GM23248 (cell line): ENCODE data around the gene CCM2L. TPM values are rescaled to one million over a fixed set of nuclear protein-coding genes. Genes with fewer than 3 reads are reported as not detected.

ENCODE experiments used
- DNase-seq: peaks from one replicate; pipeline ENCODE4 v3.0.0-alpha.2; 2015
- H2AFZ ChIP-seq: fragments of 200-600 bp; sonication (generic); 2 replicates; pipeline ENCODE4 v1.6.1; 2016; ENCODE audit warnings: antibody characterized with exemption
- H3F3A ChIP-seq: fragments of 200-600 bp; sonication (generic); 2 replicates; pipeline ENCODE4 v1.6.1; 2016; ENCODE audit warnings: mild to moderate bottlenecking, antibody characterized with exemption, mixed run types; ENCODE audit not compliant: insufficient read depth
- H3K27ac ChIP-seq: fragments of 200-600 bp; sonication (generic); 2 replicates; pipeline ENCODE4 v1.5.1; 2016; ENCODE audit warnings: mild to moderate bottlenecking
- H3K27me3 ChIP-seq: fragments of 200-600 bp; sonication (generic); replicated peaks from 2 replicates; pipeline ENCODE4 v1.6.1; 2016; ENCODE audit warnings: mild to moderate bottlenecking; ENCODE audit not compliant: insufficient read depth
- H3K36me3 ChIP-seq: fragments of 200-600 bp; sonication (generic); 2 replicates; pipeline ENCODE4 v1.6.1; 2016; ENCODE audit warnings: low read depth, mild to moderate bottlenecking
- H3K4me1 ChIP-seq: fragments of 200-600 bp; sonication (generic); 2 replicates; pipeline ENCODE4 v1.6.1; 2016; ENCODE audit warnings: mild to moderate bottlenecking; ENCODE audit not compliant: insufficient read depth
- H3K4me2 ChIP-seq: fragments of 200-600 bp; sonication (generic); one replicate; pipeline ENCODE4 v1.6.1; 2016; ENCODE audit warnings: mild to moderate bottlenecking; ENCODE audit not compliant: unreplicated experiment
- H3K4me3 ChIP-seq: fragments of 200-600 bp; sonication (generic); 2 replicates; pipeline ENCODE4 v1.5.1; 2016; ENCODE audit warnings: mild to moderate bottlenecking
- H3K79me2 ChIP-seq: fragments of 200-600 bp; sonication (generic); 2 replicates; pipeline ENCODE4 v1.6.1; 2016; ENCODE audit warnings: mild to moderate bottlenecking; ENCODE audit not compliant: insufficient read depth
- H3K9ac ChIP-seq: fragments of 200-600 bp; sonication (generic); 2 replicates; pipeline ENCODE4 v1.6.1; 2016; ENCODE audit warnings: mild to moderate bottlenecking
- H3K9me2 ChIP-seq: fragments of 200-600 bp; sonication (generic); 2 replicates; pipeline ENCODE4 v1.6.1; 2016; ENCODE audit warnings: mixed run types, mild to moderate bottlenecking, moderate library complexity; ENCODE audit not compliant: insufficient read depth
- H3K9me3 ChIP-seq: fragments of 200-600 bp; sonication (generic); one replicate; pipeline ENCODE4 v1.6.1; 2017; ENCODE audit warnings: low read depth
- H4K20me1 ChIP-seq: fragments of 200-600 bp; sonication (generic); 2 replicates; pipeline ENCODE4 v1.6.0; 2016; ENCODE audit not compliant: insufficient read depth
- EZH2 ChIP-seq: fragments of 200-600 bp; sonication (generic); IDR thresholded peaks from 2 replicates; pipeline ENCODE4 v1.6.1; 2018; ENCODE audit warnings: antibody characterized with exemption, mild to moderate bottlenecking; ENCODE audit not compliant: insufficient read depth, poor library complexity, severe bottlenecking
- EZH2phosphoT487 ChIP-seq: fragments of 200-600 bp; sonication (generic); IDR thresholded peaks from 2 replicates; pipeline ENCODE4 v1.6.1; 2018; ENCODE audit warnings: antibody characterized with exemption, moderate library complexity, mild to moderate bottlenecking, low read depth; ENCODE audit not compliant: insufficient read depth
- WGBS, 2 experiments: methylation state at CpG; one replicate each; pipeline ENCODE4 v1.1.6; 2015 to 2017; ENCODE audit warnings: low lambda C conversion rate in 2 of 2, low coverage in 1 of 2; ENCODE audit errors: missing lambda C conversion rate in 2 of 2; 5-methylcytosine and 5-hydroxymethylcytosine counted together
- in situ Hi-C: fragments of 300-500 bp; cut with MboI; formaldehyde crosslinking; loops from 2 replicates; pipeline ENCODE4 v1.15.0; 2020
- polyA plus RNA-seq: library from polyadenylated mRNA; unstranded; fragments of >200 nt; fragmentation: Nextera tagmentation; extraction: Ambion mirVana; gene quantifications from 2 replicates; pipeline ENCODE4 v1.2.1, GENCODE V29; 2016
- total RNA-seq: library from RNA; depleted of rRNA; stranded (reverse); fragments of >200 nt; shearing (Covaris generic); gene quantifications from 2 replicates; pipeline ENCODE4 v1.2.3, GENCODE V29; 2014

The CCM2L gene
- total and polyA plus RNA-seq, 2 experiments from 2014 or later: not detected

GRCh38 chr20:31967830-31968249 is 42.4 kb upstream of the CCM2L start, which contains the start of gene XKR7:
Gene XKR7 (plus strand): TSS chr20:31968151. CDS start chr20:31968176, 25 bp downstream.
- H4K20me1 ChIP-seq: no peaks in the 10 kb centered on the region
- no peaks in the 10 kb centered on the region for H3F3A ChIP-seq
- no peak for TF ChIP-seq EZH2phosphoT487
- no peak for TF ChIP-seq EZH2
- no peaks in the 10 kb centered on the region for H3K36me3 ChIP-seq
- H3K9ac ChIP-seq: no peak within 1 kb of the TSS
- H3K4me2 ChIP-seq: no peak within 1 kb of the TSS
- no peak for DNase-seq
- H3K79me2 ChIP-seq: no peaks in the 10 kb centered on the region
- H3K9me3 ChIP-seq: no peaks in the 10 kb centered on the region
- in situ Hi-C loops: no loop called here
- H3K4me1 ChIP-seq: no peaks in the 10 kb centered on the region
- H3K27ac ChIP-seq: no peak within 1 kb of the TSS
- no peaks in the 10 kb centered on the region for H3K9me2 ChIP-seq
- 5% methylated on average over 38 of the region's 38 CpGs; no CpG with 5 or more reads in 1 of the 2 experiments for WGBS, 2 experiments
- no peak within 1 kb of the TSS for H3K4me3 ChIP-seq
- H2AFZ ChIP-seq: no peak within 1 kb of the TSS
- peaks cover 59% of the 10 kb centered on the region for H3K27me3 ChIP-seq

GRCh38 chr20:31968291-31969126 is 41.7 kb upstream of the CCM2L start:
- no peaks in the 10 kb centered on the region for H3K36me3 ChIP-seq
- H3K27ac ChIP-seq: no peak overlapping the region
- no peaks in the 10 kb centered on the region for H3K4me1 ChIP-seq
- no peaks in the 10 kb centered on the region for H3F3A ChIP-seq
- H4K20me1 ChIP-seq: no peaks in the 10 kb centered on the region
- no peak overlapping the region for H3K4me2 ChIP-seq
- H3K4me3 ChIP-seq: no peak overlapping the region
- no peaks in the 10 kb centered on the region for H3K9me3 ChIP-seq
- TF ChIP-seq EZH2phosphoT487 (no peak), EZH2 (no peak)
- in situ Hi-C loops: no loop called here
- H3K79me2 ChIP-seq: no peaks in the 10 kb centered on the region
- peak; percentile 74 for DNase-seq
- H3K9ac ChIP-seq: no peak overlapping the region
- 2 to 3% methylated on average over 27 to 54 of the region's 57 CpGs for WGBS, 2 experiments
- peaks cover 58% of the 10 kb centered on the region for H3K27me3 ChIP-seq
- H3K9me2 ChIP-seq: no peaks in the 10 kb centered on the region
- no peak overlapping the region for H2AFZ ChIP-seq

- H3K27ac ChIP-seq: no peak overlapping the region
- in situ Hi-C loops: no loop called here
Measured at GRCh38 chr20:31969991-31970390, 40.2 kb upstream of the CCM2L start.

GRCh38 chr20:31972471-31973021 is 37.7 kb upstream of the CCM2L start:
- Histone ChIP-seq H3K9me3 (no peaks in the 10 kb centered on the region), H3K79me2 (no peaks in the 10 kb centered on the region), H3K27me3 (peaks cover 45% of the 10 kb centered on the region), H3K4me2 (no peak overlapping the region), H3K36me3 (no peaks in the 10 kb centered on the region), H3K9me2 (no peaks in the 10 kb centered on the region), H3F3A (no peaks in the 10 kb centered on the region), H3K27ac (no peak overlapping the region), H3K9ac (no peak overlapping the region), H4K20me1 (no peaks in the 10 kb centered on the region), H3K4me1 (no peaks in the 10 kb centered on the region), H2AFZ (no peak overlapping the region), H3K4me3 (no peak overlapping the region)
- in situ Hi-C loops: no loop called here
- DNase-seq: peak; percentile 21
- TF ChIP-seq EZH2phosphoT487 (no peak), EZH2 (no peak)
- 7 to 8% methylated on average over 4 of the region's 4 CpGs for WGBS, 2 experiments

More at GRCh38 chr20:31969991-31970390, 40.2 kb upstream of the CCM2L start:
- Histone ChIP-seq H3F3A (no peaks in the 10 kb centered on the region), H3K9me2 (no peaks in the 10 kb centered on the region), H3K4me2 (no peak overlapping the region), H3K36me3 (no peaks in the 10 kb centered on the region), H3K79me2 (no peaks in the 10 kb centered on the region), H2AFZ (no peak overlapping the region), H3K27me3 (peaks cover 49% of the 10 kb centered on the region), H3K9me3 (no peaks in the 10 kb centered on the region), H3K9ac (no peak overlapping the region), H3K4me3 (no peak overlapping the region), H4K20me1 (no peaks in the 10 kb centered on the region), H3K4me1 (no peaks in the 10 kb centered on the region)
- 19 to 26% methylated on average over 5 of the region's 5 CpGs for WGBS, 2 experiments
- DNase-seq: no peak
- TF ChIP-seq EZH2 (no peak), EZH2phosphoT487 (no peak)
